IPS-NIHi11 (cell line): Measurements from ENCODE around the gene TANC1.
A peak's percentile ranks its signal among the peaks of the same experiment; 100 is the strongest.

ENCODE experiments used
- DNase-seq: peaks from one replicate; pipeline ENCODE4 v3.0.0; 2012; ENCODE audit warnings: mixed read lengths, low spot score

TANC1 gene

GRCh38 chr2:158962074-158962473, 6.4 kb upstream of the TANC1 start:
- no peak for DNase-seq

- DNase-seq, result no peak
Measured at GRCh38 chr2:158963071-158963470, 5.4 kb upstream of the TANC1 start.

GRCh38 chr2:158965107-158965506, 3.3 kb upstream of the TANC1 start:
- DNase-seq, result no peak

- no peak for DNase-seq
Measured at GRCh38 chr2:158965641-158966040, 2.8 kb upstream of the TANC1 start.

- no peak for DNase-seq
Measured at GRCh38 chr2:158966312-158966711, 2.1 kb upstream of the TANC1 start.

GRCh38 chr2:158967114-158967730, 1.2 kb upstream of the TANC1 start:
- DNase-seq, result no peak

GRCh38 chr2:158967731-158968395, 577 bp upstream of the TANC1 start:
- peak; percentile 33 for DNase-seq

- DNase-seq, result no peak
Measured at GRCh38 chr2:158969162-158969714, 798 bp downstream of the TANC1 start.

GRCh38 chr2:158969715-158970240, 1.3 kb downstream of the TANC1 start:
- DNase-seq, result peak; percentile 29

- DNase-seq, result no peak
Measured at GRCh38 chr2:158970241-158970751, 1.9 kb downstream of the TANC1 start.

- no peak for DNase-seq
Measured at GRCh38 chr2:158973116-158973956, 4.9 kb downstream of the TANC1 start.

GRCh38 chr2:158975271-158975921, 7.0 kb downstream of the TANC1 start:
- no peak for DNase-seq

- DNase-seq, result no peak
Measured at GRCh38 chr2:158979772-158980171, 11.3 kb downstream of the TANC1 start.

GRCh38 chr2:158984604-158985135, 16.2 kb downstream of the TANC1 start:
- no peak for DNase-seq

GRCh38 chr2:158988501-158988900, 20.1 kb downstream of the TANC1 start:
- DNase-seq, result no peak

GRCh38 chr2:158989165-158989564, 20.7 kb downstream of the TANC1 start:
- no peak for DNase-seq

- DNase-seq, result no peak
Measured at GRCh38 chr2:158990397-158991214, 22.2 kb downstream of the TANC1 start.

- no peak for DNase-seq
Measured at GRCh38 chr2:158993030-158993429, 24.6 kb downstream of the TANC1 start.

- DNase-seq, result no peak
Measured at GRCh38 chr2:158993721-158994587, 25.5 kb downstream of the TANC1 start.
